NK-92 treated with Interleukin-12 subunit alpha and Interleukin-12 subunit beta, amount 100 ng/mL, for 24 hours (cell line): Measurements from ENCODE around the gene KRR1.
A peak's percentile ranks its signal among the peaks of the same experiment; 100 is the strongest.

ENCODE experiments used
- DNase-seq: peaks from one replicate; lab custom pipeline; 2025; lab: John Stamatoyannopoulos, UW

The KRR1 gene

DNA sequence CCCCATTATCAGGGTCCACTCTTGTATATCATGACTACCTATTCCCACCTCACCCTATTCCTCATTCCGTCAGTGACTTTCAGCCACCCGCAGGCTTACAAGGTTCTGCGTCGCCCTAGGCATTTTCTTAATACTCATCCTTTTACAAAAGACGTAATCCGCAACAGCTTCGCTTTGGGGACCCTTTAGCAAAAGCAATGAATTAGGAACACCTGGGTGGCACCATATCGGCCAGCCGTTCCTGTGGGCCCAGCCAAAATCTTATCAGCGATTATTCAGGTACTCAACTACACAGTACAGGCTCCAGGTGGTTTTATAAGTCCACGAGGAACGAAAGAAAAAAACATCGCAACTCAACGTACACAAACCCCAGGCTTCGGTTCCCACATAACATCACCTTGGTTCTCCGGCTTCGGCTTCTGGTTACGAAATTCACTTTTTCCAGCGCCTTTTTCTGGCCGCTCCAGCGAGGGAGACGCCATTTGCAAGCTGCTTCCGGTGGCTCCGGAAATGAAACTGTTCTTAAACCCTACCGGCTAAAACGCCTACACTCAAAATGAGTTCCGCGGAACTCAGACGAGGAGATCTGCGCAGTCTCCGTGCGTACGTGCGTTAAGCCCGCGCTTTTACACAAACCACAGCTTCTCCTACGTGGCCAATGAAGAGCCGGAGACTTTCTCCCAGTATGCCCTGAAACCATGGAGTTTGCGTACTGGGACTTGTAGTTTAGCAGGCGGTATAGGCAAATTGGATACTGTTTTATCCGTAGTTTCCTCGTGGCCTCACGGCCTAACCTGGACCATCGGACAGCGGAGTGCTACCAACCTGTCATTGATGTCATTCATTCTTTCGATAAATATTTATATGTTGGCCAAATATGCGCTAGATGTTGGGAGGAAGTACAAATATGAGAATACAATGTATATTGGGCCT, at the start of gene KRR1:
Gene KRR1 (minus strand): TSS at position 494 of the 933 bp plus-strand sequence. CDS start 12 bp downstream, at position 482.
- DNase-seq = peak; percentile 75

DNA sequence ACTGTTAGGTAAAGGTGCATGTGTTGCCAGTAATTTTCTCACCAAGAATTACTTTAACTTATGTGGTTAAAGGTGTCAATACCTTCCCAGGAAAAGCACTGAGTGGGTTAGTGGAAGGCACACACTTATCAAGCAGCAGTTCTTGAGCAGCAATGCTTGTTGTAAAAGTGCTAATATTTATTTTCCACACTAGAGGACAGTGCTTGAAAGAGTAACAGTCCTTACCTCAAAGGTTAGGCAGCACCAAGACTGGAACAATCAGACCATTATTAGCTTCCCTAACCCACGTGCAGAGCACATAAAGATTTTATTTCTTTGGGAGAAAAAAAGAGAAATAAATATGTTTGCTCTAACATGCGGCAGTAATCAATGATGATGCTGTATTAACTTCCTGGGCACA, 48.8 kb upstream of the KRR1 start:
- DNase-seq = no peak

DNA sequence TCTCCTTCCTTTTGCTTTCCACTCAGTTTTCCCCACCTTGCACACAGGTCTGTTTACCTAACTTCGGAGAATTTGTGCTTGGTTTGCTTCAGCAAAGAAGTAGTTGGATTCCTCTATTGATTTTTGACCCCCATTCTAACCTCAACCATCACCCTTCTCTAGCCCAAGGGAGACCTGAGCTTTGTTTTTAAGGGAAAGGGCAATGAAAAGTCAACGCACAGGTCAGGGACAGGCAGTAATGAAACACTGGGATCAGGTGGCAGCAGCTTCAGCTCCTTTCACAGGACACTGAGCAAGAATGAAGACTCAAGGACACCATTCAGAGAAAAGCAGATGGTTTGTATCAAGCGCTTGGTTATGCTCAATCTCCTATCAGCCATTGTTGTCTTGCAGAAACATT, 46.9 kb upstream of the KRR1 start:
- DNase-seq = no peak

DNA sequence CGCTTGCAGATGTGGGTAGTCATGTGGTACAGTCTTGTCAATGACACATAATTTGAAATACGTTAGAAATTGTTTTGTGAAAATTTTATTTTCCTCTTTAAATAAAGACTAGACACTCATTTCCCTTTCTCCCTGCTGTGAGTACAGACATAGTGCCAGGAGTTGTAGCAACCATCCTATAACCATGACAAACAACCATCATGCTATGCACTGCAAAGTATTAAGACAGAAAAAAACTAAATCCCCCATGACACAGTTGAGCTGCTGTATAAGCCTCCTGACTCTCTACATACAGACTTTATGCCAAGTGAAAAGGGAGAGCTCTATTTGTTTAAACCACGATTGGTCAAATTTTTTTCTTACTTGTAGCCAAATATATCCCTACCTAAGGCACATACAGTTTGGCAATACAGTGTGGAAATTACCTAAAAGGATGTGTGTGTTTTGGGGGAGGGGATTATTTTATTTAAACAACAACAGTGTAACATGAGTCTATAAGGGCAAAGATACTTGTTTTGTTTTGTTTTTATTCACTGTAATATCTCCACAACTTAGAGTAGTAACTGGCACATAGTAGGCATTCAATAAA, 45.0 kb upstream of the KRR1 start:
- no peak for DNase-seq

DNA sequence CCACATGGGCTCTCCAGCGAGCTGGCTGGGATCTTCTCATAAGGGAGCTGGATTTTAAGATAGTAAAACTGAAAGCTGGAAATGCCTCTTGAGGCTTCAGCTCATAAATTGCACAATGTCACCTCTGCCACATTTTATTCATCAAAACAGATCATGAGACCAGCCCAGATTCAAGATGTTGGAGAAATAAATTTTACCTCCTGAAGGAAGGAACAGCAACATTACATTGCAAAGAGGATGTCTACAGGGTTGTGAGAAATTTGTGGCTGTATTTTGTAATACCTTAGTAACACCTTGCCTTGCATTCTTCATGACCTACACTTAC, 43.1 kb upstream of the KRR1 start:
- no peak for DNase-seq

DNA sequence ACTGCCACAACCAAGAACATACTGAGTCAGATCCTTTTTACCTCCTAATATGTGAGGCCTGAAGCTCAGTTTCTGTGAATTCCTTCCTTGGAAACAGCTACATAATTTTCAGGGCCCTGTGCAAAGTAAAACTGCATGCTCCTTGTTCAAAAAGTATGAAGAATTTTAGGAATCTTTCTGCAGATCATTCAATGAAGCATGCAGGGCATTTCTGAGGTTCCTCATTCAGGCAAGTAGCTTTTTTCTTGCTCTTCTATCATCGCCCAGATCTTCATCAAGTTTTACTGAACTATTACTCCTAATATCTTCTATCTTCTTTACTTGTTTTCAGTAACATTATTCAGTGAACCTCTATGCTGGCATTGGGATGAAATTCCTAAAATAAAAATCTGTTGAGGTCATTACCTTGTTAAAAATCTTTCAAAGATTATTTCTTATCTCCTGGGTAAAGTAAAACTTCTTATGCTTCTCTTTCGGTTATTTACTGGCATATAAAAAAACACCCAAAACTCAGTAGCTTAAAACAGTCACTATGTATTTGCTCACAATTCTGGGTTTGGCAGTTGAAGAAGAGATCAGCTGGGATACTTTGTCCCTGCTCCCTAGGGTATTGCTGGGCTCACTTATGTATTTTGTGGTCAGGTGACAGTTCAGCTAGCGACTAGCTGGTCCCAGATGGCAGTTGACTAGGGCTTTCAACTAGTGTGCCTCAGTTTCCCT, 42.6 kb upstream of the KRR1 start:
- no peak for DNase-seq

DNA sequence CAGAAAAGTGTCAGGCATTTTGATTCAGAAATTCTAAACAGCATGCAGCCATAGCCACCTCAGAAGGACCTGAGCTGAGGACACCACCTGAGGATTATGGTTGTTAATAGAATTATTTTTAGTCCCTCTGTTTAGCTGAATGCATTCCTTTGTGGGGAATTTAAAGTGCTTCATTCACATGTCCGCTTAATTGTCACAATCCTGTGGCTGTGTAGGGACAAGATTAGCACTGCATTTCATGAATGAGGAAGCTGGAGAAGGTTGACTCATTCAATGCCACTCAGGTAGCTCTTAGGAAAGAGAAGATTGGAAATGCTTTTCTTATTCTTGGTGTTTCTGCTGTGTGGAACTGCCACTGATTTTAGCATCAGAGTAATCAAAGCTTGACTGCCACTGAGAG, 42.0 kb upstream of the KRR1 start:
- no peak for DNase-seq

DNA sequence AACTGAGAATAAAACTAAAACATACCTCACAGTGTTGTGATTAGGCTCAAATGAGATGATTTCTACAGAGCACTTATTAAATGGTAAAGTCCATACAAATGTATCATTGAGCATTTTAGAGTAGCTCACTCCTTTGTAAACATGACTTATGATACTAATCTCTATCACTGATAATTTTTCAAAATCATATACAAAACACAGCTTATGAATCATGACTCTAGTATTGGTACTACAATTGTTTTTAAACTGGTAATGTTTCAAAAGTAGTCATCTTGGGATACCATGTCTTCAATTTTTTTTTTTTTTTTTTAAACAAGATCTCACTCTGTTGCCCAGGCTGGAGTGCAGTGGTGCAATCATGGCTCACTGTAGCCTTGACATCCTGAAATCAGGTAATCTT, 40.1 kb upstream of the KRR1 start:
- no peak for DNase-seq

DNA sequence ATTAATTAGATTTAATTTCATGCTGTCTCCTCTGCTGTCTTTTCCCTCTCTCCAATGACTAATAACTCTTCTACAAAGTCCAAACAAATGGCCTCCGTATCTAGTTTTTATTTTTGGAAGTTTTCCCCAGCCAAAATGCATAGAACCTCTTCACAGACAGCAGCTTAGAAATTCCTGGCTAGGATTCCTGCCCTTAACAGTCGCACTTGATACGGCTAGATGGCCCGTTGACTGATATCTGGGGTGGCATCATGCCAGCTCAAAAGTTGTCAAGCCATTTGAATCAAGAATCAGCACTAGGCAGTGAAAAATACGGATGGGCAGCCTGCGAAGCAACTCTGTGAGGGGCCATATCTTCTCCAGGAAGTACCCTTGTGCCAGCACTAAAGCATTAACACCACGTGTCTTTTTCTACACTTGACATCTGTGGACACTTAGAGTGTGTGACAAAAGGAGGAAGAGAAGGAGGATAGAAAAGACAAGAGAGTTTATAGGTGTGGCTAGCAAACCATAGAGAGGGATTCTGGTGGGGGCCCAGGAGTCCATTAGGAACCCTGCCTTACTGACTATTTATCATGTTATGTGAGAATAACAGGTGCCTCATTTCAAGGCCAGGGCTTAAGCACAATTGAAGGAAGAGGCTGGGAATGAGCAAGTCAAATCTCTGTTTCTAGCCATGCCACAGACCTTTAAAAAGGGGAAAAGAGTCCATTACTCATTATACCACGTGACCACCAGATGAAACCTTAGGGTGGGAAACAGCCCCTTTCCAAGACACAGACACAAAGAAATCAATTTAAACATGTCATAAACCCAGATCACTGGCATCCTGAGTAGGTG, 39.2 kb upstream of the KRR1 start:
- DNase-seq = no peak

DNA sequence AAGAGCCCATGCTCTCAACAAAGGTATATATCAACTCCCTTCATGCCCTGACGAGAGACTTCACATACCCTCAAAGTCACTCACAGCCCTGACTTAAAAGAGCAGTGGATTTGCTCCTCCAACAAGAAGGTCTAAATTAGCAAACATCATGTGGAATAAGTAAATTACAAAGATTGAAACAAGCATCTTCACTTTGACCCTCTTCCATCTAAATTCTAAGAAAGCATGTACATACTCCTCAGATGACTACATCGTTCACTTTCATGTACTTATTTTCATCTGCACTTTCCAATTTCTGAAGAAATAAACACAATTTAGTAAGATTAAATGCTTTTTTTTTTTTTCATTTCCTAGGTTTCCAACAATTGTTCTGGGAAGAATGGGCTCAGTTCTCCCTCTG, 38.6 kb upstream of the KRR1 start:
- DNase-seq = no peak

DNA sequence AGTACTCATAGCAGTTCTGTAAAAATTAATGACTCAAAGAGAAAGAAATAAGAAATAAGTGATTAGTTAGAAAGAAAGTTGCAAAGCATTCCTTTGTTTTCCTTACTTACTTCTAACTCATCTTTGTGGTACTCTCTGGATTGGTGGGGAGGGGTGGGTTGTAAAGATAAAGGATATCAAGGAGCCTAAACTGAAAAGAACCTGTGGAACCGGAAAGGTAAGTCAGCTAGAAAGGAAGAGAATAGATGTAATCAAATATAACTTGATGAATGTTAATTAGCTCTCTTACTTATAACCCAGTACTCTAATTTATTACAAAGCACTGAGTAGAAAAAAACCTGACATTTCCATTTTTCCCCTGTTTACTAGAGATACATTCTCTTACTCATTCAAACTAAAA, 37.5 kb upstream of the KRR1 start:
- no peak for DNase-seq

DNA sequence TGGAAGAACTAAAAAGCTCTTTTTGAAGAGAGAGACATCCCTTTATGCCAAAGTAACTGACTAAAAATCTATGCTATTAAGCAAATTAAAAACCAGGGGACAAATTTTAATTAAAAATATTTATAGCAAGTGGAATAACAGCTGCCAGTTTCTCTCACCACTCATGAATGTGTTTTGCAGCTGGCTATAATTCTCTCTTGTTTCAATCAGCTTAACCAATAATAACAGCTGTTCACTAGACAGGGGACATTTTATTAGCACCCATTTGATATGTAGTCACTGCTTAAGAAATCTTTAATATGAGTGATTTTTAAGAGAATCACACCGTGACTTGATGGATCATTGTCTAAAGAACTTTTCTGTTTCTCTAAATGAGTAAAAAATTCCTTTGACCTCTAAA, 34.2 kb upstream of the KRR1 start:
- no peak for DNase-seq

DNA sequence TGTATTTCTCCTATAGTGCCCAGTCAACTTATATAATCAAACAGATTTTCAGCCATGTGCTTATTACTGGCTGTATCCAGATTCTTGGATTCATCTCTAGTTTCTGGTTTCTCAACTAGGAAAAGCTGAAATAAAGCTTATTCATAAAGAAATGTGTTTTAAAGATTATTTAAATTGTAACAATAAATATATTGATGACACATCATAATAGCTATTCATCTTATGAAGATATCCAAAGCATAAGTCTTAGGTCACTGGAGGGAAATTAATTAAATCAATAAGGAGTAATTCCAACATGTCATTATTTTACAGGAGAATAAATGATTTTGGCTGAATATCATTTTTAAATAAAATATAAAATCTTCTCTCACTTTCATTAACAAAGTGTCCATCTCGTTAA, 32.1 kb upstream of the KRR1 start:
- no peak for DNase-seq

DNA sequence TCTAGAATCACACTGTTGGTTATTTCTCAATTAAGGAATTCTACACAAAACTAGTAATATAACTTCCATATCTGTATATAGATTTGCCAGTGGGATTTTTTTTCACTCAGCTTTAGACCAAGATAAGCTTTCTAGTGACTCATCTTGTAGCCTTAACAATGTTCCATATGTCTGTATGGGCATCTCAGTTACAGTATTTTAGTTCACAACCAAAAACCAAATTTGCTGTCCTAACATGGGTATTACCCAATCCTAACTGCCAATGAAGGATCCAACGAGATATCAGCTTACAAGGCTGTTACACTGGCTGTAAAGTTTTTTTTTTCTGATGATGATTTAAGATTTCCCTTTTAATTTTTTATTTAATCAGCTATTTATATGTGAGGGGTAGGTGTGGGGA, 31.5 kb upstream of the KRR1 start:
- no peak for DNase-seq

DNA sequence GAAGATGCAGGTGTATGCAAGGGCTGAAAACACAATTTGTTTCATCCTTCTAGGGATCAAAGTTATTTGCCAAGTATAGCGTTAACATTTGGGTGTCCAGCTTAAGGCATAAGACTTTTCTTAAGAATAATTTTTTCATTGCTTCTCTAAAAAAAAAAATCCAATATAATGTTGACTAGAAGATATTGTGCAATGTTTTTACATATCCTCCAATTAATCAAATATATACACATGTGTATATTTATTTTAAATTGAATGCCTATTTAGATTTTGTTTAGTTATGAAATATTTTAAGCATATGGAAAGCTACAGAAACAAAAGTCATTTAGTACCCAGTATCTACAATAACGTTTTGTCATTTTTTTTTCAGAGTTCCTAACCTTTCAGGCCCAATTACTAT, 28.5 kb upstream of the KRR1 start:
- DNase-seq = no peak

DNA sequence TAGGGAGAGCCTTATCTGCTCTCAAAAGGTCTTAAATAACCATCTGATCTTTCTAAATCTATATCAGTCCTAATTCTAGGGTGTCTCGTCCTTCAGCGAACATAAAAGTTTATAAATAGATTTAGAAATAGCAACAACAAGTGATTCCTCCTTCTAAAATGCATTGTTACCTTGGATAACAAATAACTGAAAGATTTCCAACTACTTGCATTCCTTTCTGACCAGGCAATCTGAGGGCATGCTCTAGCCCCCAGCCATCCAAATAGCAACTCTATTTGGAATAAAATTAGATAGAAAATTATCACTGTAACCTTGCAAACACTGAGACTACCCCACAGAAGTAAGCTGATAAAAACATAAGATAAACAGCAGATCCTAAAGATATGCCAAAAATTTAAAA, 21.8 kb upstream of the KRR1 start:
- DNase-seq = no peak

DNA sequence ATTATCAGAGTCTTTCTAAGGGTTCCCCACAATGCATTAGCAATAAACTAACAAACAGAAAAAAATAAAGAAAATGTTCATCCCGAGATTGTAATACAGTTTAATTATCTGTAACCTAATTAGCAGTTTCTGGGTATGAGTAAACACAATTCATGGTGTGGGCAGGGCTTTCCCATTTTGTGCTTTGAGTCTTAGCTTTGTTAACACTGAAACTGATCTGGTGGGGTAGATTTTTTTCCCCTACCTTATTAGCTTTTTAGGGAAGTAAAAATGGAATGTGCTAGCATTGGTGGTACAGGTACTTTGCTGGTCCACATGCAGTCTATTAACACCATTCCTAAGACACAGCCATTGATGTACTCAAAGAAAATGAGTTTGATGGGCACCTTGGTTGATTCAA, 18.4 kb upstream of the KRR1 start:
- DNase-seq = no peak

DNA sequence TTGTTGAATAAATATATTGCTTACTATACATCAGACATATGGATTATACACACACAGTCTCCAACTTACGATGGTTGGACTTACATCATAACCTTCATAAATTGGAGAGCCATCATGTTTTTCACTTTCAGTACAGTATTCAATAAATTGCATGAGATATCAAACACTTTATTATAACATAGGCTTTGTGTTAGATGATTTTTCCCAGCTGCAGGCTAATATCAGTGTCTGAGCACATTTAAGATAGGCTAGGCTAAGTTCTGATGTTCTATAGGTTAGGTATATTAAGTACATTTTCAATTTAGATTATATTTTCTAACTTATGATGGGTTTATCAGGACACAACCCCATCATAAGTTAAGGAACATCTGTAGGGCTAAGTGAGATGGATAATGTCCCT, 17.9 kb upstream of the KRR1 start:
- DNase-seq = no peak

DNA sequence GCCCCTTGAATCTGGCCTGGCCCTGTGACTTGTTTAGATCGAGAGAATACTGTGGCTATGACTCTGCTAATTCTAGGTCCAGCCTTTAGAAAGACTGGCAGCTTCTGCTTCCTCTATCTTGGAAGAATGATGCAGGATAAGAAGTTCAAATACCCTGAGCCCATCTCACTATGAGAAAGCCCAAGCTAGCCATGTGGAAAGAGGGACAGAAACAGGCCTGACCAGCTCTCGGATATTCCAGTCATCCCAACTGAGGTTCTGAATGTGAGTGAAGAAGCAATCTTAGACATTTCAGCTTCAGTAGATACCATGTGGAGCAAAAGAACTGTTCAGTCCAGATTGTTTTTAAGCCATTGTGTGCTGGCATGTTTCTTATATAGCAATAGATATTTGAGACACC, 17.3 kb upstream of the KRR1 start:
- no peak for DNase-seq

DNA sequence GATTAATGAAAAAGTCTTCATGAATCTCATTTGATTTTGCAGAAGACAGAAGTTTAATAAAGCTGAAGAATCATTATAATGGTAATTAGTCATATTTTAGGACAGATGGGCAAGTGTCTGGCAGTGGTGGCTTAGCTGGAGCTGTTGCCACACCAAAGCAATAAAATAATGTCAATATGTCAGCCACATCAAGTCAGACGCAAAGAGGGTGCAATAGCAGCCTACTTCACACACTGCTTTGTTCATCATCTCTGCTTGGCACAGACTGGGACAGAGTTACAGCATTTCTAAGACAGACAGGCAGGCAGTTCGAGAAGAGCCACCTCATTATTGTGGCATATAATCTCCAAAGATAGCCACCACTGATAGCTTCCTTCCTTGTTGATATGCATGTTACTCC, 16.9 kb upstream of the KRR1 start:
- DNase-seq = no peak

DNA sequence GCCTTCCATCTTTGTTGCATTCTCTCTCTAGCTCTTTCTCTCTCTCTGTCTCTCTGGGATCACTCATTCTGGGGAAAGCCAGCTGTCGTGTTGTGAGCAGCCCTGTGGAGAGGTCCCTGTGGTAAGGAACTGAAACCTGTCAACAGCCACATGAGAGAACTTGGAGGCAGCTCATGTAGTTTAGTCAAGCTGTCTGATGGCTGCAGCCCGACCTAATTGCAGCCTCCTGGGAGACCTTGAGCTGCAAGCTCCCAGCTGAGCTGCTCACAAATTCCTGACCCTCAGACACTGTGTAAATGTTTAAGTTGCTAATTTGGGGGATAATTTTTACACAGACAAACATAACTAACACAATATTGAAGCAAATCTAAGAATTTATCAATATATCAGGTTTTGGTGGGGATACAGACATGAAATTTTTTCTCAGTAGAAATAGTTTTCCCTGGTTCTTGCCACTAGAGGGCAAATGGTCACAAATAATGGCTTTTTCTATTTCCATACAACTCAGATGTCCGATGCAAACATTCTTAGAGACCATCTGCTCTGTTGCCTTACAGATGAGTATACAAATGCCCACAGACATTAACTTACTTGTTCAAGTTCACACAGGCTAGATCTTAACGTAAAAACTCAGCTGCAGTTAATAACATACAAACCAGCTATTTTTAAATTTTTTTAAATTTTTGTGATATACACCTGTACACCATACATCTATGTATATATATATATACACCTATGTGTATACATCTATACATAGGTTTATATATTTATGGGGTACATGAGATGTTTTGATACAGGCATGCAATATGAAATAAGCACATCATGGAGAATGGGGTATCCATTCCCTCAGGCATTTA, 15.5 kb upstream of the KRR1 start:
- no peak for DNase-seq
